Stomach smooth muscle (tissue), 2 donors: ENCODE data around the gene CATSPERE.
"Not testable (repeated sequence)": the region's sequence is repeated elsewhere in the genome, so short reads cannot be mapped to it uniquely, and the experiment has no call there.

Experiments
- H3K27ac ChIP-seq: one replicate; pipeline ENCODE4 v1.7.0; 2013; ENCODE audit warnings: mild to moderate bottlenecking, low read length, inconsistent platforms
- H3K27me3 ChIP-seq, 2 donors: one replicate each; pipeline ENCODE4 v1.7.0; 2013; ENCODE audit warnings: low read length in 2 of 2; ENCODE audit not compliant: insufficient read depth in 2 of 2, control insufficient read depth in 1 of 2
- H3K36me3 ChIP-seq, 2 donors: one replicate each; pipeline ENCODE4 v1.7.0; 2013; ENCODE audit warnings: low read length in 2 of 2; ENCODE audit not compliant: control insufficient read depth in 2 of 2, insufficient read depth in 2 of 2
- H3K4me1 ChIP-seq: one replicate; pipeline ENCODE4 v1.7.0; 2013; ENCODE audit warnings: low read length; ENCODE audit not compliant: control insufficient read depth, insufficient read depth
- H3K4me3 ChIP-seq, 2 donors: one replicate each; pipeline ENCODE4 v1.7.0; 2013; ENCODE audit warnings: low read length in 2 of 2
- H3K9ac ChIP-seq, 2 donors: one replicate each; pipeline ENCODE4 v1.7.0; 2013; ENCODE audit warnings: low read length in 2 of 2, mild to moderate bottlenecking in 1 of 2
- H3K9me3 ChIP-seq, 2 donors: one replicate each; pipeline ENCODE4 v1.7.0; 2013; ENCODE audit warnings: low read length in 2 of 2; ENCODE audit not compliant: control insufficient read depth in 2 of 2
- donor health status: healthy.
- donor health status: Pancreatic carcinoma.

The CATSPERE gene

DNA sequence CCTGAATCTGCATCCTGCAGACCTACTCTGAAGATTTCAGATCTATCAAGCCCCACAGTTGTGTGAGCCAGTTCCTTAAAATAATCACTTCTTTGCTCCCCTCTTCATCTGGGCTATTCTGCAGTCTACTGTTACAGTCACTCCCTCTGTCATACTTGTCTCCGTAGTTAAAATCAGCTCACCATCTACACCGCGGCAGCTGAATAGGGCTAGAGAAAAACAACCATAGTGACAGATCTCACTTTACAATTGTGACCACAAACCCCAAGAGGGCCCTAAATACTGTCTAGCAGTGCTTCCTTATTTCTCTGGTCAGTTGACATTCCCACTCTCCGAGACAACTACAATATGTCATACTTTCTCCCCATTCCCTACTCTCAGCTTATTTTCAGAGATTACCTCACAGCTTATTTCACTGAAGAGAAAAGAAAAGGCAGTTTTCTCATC lies 204.7 kb downstream of the CATSPERE start:
- Histone ChIP-seq H3K36me3 (no peaks in the 10 kb centered on the region), H3K9me3 (no peaks in the 10 kb centered on the region), H3K9ac (no peak overlapping the region), H3K4me1 (no peaks in the 10 kb centered on the region), H3K4me3 (no peak overlapping the region), H3K27ac (no peak overlapping the region), H3K27me3 (no peaks in the 10 kb centered on the region)

DNA sequence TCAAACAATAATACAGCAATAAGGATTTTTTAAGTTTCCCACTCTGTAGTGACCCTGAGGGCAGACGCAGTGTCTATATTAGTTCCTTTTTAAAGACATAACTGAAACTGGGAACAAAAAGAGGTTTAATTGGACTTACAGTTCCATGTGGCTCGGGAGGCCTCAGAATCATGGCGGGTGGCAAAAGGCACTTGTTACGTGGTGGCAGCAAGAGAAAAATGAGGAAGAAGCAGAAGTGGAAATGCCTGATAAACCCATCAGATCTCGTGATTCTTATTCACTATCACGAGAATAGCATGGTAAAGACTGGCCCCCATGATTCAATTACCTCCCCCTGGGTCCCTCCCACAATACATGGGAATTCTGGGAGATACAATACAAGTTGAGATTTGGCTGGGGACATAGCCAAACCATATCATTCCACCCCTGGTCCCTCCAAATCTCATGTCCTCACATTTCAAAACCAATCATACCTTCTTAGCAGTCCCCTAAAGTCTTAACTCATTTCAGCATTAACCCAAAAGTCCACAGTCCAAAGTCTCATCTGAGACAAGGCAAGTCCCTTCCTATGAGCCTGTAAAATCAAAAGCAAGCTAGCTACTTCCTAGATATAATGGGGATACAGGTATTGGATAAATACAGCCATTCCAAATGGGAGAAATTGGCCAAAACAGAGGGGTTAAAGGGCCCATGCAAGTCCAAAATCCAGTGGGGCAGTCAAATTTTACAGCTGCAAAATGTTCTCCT lies 205.8 kb downstream of the CATSPERE start:
- H3K4me1 ChIP-seq, H3K27me3 ChIP-seq: not testable (repeated sequence)

GRCh38 chr1:244667797-244668196 lies 206.7 kb downstream of the CATSPERE start:
- Histone ChIP-seq H3K9me3 (no peaks in the 10 kb centered on the region), H3K4me1 (no peaks in the 10 kb centered on the region), H3K27me3 (no peaks in the 10 kb centered on the region), H3K36me3 (no peaks in the 10 kb centered on the region), H3K9ac (no peak overlapping the region), H3K4me3 (no peak overlapping the region), H3K27ac (no peak overlapping the region)

More for the DNA sequence above, 205.8 kb downstream of the CATSPERE start:
- H3K9ac ChIP-seq, H3K27ac ChIP-seq, H3K36me3 ChIP-seq, H3K9me3 ChIP-seq, H3K4me3 ChIP-seq: not testable (repeated sequence)

GRCh38 chr1:244672946-244673682 lies 212.0 kb downstream of the CATSPERE start:
- Histone ChIP-seq H3K9ac (no peak overlapping the region), H3K4me1 (no peaks in the 10 kb centered on the region)

DNA sequence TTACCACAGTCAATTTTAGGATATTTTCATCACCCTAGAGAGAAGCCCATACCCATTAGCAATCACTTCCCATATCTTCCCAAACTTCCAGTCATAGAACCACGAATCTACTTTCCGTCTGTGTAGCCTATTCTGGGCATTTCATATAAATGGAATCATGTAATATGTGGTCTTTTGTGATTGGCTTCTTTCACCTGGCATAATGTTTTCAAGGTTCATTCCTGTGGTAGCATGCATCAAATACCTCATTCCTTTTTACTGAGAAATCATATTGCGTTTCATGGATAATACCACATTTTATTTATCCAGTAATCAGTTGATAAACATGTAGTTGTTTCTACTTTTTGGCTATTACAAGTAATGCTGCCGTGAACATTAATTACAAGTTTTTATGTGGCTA lies 213.4 kb downstream of the CATSPERE start:
- Histone ChIP-seq H3K9me3 (no peaks in the 10 kb centered on the region), H3K9ac (no peak overlapping the region), H3K27me3 (no peaks in the 10 kb centered on the region), H3K27ac (no peak overlapping the region), H3K4me3 (no peak overlapping the region), H3K36me3 (no peaks in the 10 kb centered on the region), H3K4me1 (no peaks in the 10 kb centered on the region)

More at GRCh38 chr1:244672946-244673682, 212.0 kb downstream of the CATSPERE start:
- no peaks in the 10 kb centered on the region for H3K27me3 ChIP-seq
- H3K27ac ChIP-seq: peak overlapping the region; percentile 37
- H3K4me3 ChIP-seq: peak overlapping the region in 1 of 2 donors; percentile 10
- no peaks in the 10 kb centered on the region for H3K36me3 ChIP-seq
- no peaks in the 10 kb centered on the region for H3K9me3 ChIP-seq

GRCh38 chr1:244675167-244675566 lies 214.1 kb downstream of the CATSPERE start:
- Histone ChIP-seq H3K27ac (no peak overlapping the region), H3K4me1 (no peaks in the 10 kb centered on the region), H3K4me3 (no peak overlapping the region), H3K9me3 (no peaks in the 10 kb centered on the region), H3K36me3 (no peaks in the 10 kb centered on the region), H3K27me3 (no peaks in the 10 kb centered on the region), H3K9ac (no peak overlapping the region)

- Histone ChIP-seq H3K27ac (no peak overlapping the region), H3K36me3 (no peaks in the 10 kb centered on the region), H3K4me3 (no peak overlapping the region), H3K27me3 (no peaks in the 10 kb centered on the region), H3K9ac (no peak overlapping the region), H3K9me3 (no peaks in the 10 kb centered on the region), H3K4me1 (no peaks in the 10 kb centered on the region)
These were observed 217.6 kb downstream of the CATSPERE start for GRCh38 chr1:244678697-244679096.

DNA sequence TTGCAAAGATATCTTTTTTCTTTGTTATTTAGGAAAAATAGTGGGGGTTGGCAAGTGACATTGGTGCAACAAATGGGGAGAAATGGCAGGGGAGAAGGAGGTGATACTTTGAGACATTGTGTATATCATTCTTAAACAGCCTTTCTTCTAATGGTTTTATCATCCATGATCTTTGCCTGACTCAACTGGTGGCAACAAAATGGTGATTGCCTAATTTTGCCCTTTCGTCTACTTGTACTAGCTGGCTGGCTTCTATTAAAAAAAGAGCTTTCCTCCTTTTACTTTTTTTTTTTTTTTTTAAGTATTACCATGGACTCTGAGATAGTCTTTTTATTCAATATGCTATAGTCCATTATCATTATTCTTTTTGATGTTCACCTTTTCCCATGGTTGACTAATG lies 219.6 kb downstream of the CATSPERE start:
- H3K36me3 ChIP-seq: no peaks in the 10 kb centered on the region
- H3K27me3 ChIP-seq: no peaks in the 10 kb centered on the region
- no peak overlapping the region for H3K27ac ChIP-seq
- no peak overlapping the region for H3K9ac ChIP-seq
- H3K4me1 ChIP-seq: no peaks in the 10 kb centered on the region
- no peak overlapping the region for H3K4me3 ChIP-seq
- H3K9me3 ChIP-seq: no peaks in the 10 kb centered on the region

- H3K9me3 ChIP-seq, H3K4me3 ChIP-seq, H3K4me1 ChIP-seq, H3K27me3 ChIP-seq, H3K9ac ChIP-seq, H3K36me3 ChIP-seq, H3K27ac ChIP-seq: not testable (repeated sequence)
These were observed 221.0 kb downstream of the CATSPERE start for GRCh38 chr1:244682087-244682486.
